SKM-1 treated with dmso at 0.1 percent for 144 hours (cell line): Measurements from ENCODE around the gene ZC3H12D.
"Not testable (repeated sequence)": the region's sequence is repeated elsewhere in the genome, so short reads cannot be mapped to it uniquely, and the experiment has no call there.

Experiments used
- DNase-seq: peaks from one replicate; lab custom pipeline; 2025; ENCODE audit not compliant: unreplicated experiment; lab: John Stamatoyannopoulos, UW

ZC3H12D gene

GRCh38 chr6:149444360-149445094 lies 40.3 kb downstream of the ZC3H12D start:
- not testable (repeated sequence) for DNase-seq

DNA sequence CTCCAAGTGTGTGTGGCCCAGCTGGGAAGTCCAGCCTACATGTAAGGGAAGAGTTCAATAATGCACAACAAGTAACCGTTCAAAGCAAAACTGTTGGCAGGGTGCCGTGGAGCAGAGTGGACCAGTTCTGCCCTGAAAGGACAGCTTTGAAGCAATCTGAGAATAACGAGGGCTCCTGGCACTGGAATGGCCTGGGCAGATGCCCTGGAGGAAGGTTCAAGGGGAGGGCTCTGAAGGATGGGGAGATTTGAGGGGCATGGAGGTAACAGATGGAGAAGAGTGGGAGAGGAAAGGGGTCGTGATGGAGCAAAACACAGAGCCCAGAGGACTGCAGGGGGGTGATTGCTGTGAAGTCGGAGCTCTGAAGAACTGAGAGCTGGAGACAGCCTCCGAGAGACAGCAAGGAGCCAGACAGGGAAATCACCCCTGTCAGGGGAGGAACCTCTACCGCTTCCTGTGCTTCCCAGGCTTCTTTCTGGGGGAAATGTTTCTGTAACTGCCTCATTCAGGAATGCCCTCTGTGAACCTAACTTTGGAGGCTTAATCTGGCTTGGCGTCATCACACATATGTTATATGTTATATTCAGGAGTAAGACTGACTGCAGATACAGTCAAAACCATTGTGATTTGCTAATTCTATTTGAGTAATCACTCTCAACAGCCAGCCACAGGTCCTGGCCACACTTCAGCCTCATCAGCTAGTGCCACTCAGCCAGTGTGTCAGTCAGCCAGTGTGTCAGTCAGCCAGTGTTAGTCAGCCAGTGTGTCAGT lies 41.2 kb downstream of the ZC3H12D start:
- DNase-seq = no peak

- DNase-seq = no peak
Measured at GRCh38 chr6:149441740-149442139, 43.1 kb downstream of the ZC3H12D start.

DNA sequence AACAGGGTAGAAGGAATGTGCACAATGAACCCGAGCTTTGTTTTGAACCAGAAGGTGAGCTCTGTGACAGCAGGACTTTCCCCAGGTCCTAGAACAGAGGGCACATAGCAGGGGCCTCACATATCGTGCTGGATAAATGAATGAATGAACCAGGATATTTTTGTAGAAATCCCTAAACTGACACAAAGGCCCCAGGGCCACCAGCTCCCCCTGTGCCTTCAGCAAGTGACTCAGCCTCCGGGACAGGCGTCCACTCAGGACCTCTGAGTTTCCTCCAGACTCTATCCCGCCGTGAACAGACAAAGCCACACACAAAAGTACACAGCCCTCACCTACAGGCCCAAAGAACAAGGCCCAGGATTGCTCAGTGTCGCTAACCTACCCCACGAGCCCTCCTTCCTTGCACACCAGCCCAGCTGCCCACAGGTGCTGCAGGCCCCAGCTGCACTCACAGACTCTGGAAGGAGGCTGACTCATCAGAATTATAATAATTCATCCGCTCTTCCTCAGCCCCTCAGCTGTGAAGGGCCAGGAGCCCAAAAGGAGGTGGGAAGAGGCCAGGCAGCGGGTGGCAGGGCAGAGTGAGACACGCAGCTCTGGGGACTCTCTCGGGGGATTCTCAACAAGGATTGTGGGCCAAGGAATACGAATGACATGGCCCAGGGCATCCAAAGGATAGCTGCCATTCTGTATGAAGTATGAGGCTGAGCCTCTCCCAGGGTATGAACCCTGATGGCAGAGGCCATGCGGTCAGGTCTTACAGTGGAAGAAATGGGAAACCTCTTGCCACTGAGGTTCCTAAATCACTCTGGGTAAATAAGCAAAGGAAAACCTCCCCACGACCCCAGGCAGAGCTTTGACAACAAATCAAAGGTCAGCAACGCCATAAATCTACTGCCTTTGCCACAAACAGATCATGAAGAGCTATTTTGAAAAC lies 43.8 kb downstream of the ZC3H12D start:
- no peak for DNase-seq

- no peak for DNase-seq
Measured at GRCh38 chr6:149439626-149440025, 45.2 kb downstream of the ZC3H12D start.

GRCh38 chr6:149438855-149439254 lies 46.0 kb downstream of the ZC3H12D start:
- no peak for DNase-seq

DNA sequence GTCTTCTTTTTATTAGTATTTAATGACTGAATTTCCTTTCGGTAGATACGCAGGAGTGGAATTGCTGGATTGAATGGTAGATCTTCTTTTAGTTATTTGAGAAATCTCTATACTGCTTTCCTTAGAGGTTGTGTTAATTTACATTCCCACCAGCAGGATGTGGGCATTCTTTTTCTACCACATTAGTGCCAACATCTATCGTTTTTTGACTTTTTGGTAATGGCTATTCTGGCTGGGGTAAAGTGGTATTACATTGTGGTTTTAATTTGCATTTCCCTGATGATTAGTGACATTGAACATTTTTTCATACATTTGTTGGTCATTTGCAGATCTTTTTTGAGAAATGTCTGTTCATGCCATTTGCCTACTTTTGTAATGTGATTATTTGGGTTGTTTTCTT lies 47.6 kb downstream of the ZC3H12D start:
- no peak for DNase-seq

- no peak for DNase-seq
Measured at GRCh38 chr6:149436647-149437046, 48.2 kb downstream of the ZC3H12D start.

DNA sequence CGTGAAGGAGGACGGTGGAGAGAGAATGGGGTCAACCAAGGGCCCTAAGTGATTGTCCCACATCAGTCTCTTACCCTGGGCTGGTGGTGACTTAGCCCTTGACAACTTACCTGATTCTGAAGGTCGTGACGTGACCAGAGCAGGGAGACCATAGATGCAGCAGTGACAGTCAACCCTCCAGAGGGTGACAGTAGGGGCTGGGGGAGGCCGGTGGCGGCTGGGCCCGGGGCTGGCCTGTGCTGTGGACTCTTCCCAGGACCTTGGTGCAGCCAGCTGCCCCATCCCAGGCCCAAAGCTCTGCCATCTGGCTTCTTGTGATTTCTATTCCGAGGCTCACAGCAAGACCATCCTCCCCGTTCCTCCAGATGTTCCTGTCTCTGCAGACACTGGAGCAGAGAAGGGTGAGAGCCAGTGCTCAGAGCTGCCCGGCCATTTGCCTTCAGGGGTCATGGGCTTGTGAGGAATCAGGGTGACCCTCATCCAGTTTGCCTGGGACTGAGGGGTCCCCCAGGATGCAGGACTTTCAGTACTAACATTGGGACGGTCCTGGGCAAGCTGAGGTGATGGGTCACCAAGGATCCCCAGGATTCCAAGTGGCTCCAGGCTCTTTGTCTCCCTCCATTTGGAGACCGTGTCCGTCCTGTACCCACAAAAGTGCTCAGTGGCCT lies 48.8 kb downstream of the ZC3H12D start:
- no peak for DNase-seq

- no peak for DNase-seq
Measured at GRCh38 chr6:149433881-149434280, 50.9 kb downstream of the ZC3H12D start.

DNA sequence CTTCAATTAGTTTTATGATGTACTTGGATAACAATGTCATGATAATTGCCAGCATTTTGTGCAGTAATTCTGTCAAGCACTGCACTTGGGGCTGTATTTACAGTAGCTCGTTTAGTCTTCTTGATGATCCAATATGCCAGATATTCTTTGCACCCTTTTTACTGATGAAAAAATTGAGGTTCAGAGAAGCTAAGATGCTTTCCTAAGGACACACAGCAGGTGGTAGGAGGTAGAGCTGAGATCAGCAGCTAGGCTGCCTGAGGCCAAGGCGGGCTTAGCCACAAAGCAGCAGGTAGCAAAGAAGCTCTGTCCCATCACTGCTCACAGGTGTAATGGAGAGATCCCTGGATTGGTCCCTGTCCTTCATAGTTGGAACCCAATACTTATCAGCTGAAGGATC lies 51.4 kb downstream of the ZC3H12D start:
- DNase-seq = no peak

- peak; percentile 69 for DNase-seq
Measured at GRCh38 chr6:149431905-149432775, 52.7 kb downstream of the ZC3H12D start.

DNA sequence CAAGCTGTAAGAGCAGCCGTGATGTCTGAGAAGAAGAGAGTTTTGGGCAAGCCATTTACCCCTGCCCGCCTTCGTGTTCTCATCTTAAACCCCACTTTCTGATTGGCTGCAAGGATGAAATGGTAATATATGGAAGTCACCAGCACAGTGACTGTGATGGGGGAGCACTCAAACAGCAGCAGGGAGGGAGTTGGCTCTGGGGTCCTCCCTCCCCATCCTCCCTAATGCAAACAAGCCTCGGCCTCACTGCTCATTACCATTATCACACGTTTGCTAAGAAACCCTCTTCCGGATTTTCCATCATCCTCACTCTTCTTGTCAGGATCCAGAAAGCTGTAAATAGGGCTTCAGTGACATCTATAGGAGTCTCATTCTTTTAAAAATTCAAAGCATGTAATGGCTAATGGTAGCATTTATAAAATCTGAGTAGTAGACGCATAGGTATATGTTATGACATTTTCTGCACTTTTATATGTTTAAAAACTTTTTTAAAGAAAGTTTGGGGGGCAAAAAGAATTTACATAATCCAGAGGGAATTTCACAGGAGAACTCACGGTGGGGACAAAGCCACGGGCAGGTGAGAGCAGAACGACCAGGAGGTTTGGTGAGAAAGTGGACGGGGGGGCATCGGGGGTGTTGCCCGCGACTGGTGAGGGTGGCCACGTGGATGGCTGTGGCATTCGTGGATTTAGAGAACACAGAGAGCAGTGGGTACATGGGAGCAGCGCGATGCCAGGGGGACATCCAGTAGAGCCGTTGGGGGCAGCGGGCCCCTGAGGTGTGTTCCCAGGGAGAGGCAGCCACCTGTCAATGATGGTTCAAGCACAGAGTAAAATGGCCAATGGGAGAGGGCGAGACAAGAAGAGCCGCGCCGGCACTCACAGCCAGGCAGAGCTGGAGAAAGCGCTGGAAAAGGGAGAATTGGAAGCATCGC lies 55.1 kb downstream of the ZC3H12D start:
- DNase-seq = no peak

GRCh38 chr6:149428606-149429005 lies 56.2 kb downstream of the ZC3H12D start:
- no peak for DNase-seq

GRCh38 chr6:149425754-149426153 lies 59.1 kb downstream of the ZC3H12D start:
- DNase-seq = no peak

- DNase-seq = no peak
Measured at GRCh38 chr6:149425224-149425623, 59.6 kb downstream of the ZC3H12D start.

DNA sequence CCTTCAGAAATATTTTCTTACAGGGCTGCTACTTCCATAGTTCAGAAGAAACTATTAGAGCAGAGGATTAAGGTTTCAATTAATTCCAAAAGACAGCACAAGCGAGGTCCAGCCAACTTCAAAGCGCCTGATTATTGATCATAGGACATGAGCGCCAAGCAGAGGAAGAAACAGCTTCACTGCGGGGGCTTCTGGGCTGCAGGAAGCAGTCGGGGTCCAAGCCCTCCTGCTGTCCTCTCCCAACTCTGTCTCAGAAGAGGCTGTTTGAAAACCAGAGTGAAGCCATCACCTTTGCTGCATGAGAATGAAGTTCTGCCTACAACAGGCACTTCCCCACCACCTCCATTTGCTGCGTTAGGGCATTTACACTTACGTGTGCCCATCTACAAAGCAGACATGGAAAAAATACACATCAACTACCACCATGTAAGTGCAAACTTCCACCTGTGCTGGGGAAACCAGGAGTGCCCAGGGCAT lies 60.8 kb downstream of the ZC3H12D start:
- DNase-seq = no peak

GRCh38 chr6:149422581-149422980 lies 62.2 kb downstream of the ZC3H12D start:
- DNase-seq = no peak

DNA sequence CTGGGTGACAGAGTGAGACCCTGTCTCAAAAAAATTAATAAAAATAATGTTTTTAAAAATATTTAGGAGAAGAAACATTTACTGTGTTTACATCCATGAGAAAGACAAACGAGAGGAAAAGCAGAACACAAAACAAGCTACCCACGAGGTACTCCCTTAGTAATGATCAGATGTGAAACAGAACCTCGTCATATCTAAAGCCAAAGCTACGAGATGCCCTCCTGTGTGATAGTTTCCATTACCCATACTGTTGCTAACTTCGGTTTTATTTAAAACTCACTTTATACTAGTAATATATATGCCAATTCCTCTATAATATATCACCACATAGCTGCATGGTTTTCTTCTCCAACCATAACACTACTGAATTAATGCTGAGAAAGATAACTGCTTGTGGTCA lies 63.7 kb downstream of the ZC3H12D start:
- DNase-seq = no peak
